Memory B cell (primary cell): ENCODE data around the gene NBAS.

Source experiments
- ATAC-seq: fragments of 150-1000 bp; cut with Tn5 transposase; 2 replicates; pipeline ENCODE4 v1.10.0; 2021; ENCODE audit warnings: low read depth, mild to moderate bottlenecking, moderate library complexity
- DNase-seq, 2 donors: peaks; one replicate each; pipeline ENCODE4 v3.0.0; 2022; ENCODE audit warnings: low spot score in 2 of 2
- H3K27ac Mint-ChIP-seq: one replicate; pipeline ENCODE4 v1.8.0; 2022; ENCODE audit warnings: mild to moderate bottlenecking, moderate library complexity, mixed read lengths
- H3K27me3 Mint-ChIP-seq: one replicate; pipeline ENCODE4 v1.8.0; 2022; ENCODE audit warnings: mixed read lengths
- H3K36me3 Mint-ChIP-seq: one replicate; pipeline ENCODE4 v1.8.0; 2022; ENCODE audit warnings: mild to moderate bottlenecking, mixed read lengths
- H3K4me1 Mint-ChIP-seq: one replicate; pipeline ENCODE4 v1.8.0; 2022; ENCODE audit warnings: mixed read lengths
- H3K4me3 Mint-ChIP-seq: one replicate; pipeline ENCODE4 v1.8.0; 2022; ENCODE audit warnings: mild to moderate bottlenecking, moderate library complexity, mixed read lengths
- H3K9me3 Mint-ChIP-seq: one replicate; pipeline ENCODE4 v1.8.0; 2022; ENCODE audit warnings: mixed read lengths

NBAS gene

DNA sequence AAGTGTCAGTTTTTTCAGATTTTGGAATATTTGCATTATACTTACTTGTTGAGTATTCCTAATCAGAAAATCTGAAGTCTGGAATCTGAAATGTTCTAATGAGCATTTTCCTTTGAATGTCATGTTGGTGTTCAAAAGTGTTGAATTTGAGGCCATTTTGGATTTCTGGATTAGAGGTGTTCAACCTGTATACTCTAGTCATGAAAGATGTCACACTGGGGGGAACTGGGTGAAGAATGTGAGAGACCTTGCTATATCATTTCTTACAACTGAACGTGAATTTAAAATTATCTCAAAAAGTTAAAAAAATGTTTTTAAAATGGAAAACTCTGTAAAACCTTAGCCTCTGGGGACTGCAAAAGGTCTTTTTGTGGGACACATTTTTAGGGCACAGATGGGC is 384.5 kb downstream of the NBAS start:
- Mint-ChIP-seq H3K36me3 (peaks cover 49% of the 10 kb centered on the region), H3K27me3 (no peaks in the 10 kb centered on the region), H3K27ac (no peak overlapping the region), H3K9me3 (no peaks in the 10 kb centered on the region), H3K4me1 (peaks cover 3% of the 10 kb centered on the region), H3K4me3 (no peak overlapping the region)
- ATAC-seq (no peak), DNase-seq (no peak)

DNA sequence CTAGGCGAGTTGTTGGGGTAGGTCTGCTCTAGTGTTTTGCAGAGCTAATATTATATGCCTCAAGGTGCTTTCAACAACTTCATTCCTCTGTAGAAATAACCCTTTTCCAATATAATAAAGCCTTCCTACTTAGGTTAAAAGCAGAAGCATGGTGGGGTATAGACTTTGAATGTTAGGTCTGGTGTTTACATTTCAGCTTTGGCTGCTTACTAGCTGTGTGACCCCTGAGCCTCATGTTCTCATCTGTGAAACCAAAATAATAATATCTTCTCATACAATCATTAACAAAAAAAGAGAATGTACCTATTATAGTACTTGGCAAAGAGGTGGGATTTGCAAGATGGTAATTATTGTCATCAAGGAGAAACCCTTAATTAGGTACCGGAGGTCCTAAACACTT is 386.6 kb downstream of the NBAS start:
- Mint-ChIP-seq H3K4me3 (no peak overlapping the region), H3K9me3 (no peaks in the 10 kb centered on the region), H3K36me3 (peaks cover 44% of the 10 kb centered on the region), H3K4me1 (peaks cover 3% of the 10 kb centered on the region), H3K27me3 (no peaks in the 10 kb centered on the region), H3K27ac (no peak overlapping the region)
- no peak for DNase-seq
- ATAC-seq = no peak

DNA sequence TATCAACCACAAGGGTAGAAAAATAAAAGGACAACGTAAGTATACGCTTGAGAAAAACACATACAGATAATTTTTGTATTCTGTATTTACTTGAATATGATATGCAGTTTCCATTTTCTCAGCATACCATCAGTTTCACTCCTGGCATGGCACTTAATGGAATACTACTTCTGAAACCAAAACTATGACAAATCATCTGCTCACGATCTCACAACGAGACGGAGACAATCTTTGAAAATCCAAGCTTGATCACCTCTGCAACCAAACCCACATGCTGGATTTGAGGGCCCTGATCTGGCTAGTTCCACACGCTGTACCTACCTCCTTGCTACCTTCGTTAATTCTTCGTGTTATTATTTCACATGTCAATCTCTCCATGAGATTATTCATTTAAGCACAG is 387.6 kb downstream of the NBAS start:
- H3K27me3 Mint-ChIP-seq = no peaks in the 10 kb centered on the region
- H3K9me3 Mint-ChIP-seq = no peaks in the 10 kb centered on the region
- DNase-seq (no peak), ATAC-seq (no peak)
- H3K4me1 Mint-ChIP-seq = peaks cover 3% of the 10 kb centered on the region
- H3K27ac Mint-ChIP-seq = no peak overlapping the region
- no peak overlapping the region for H3K4me3 Mint-ChIP-seq
- H3K36me3 Mint-ChIP-seq = peaks cover 43% of the 10 kb centered on the region

DNA sequence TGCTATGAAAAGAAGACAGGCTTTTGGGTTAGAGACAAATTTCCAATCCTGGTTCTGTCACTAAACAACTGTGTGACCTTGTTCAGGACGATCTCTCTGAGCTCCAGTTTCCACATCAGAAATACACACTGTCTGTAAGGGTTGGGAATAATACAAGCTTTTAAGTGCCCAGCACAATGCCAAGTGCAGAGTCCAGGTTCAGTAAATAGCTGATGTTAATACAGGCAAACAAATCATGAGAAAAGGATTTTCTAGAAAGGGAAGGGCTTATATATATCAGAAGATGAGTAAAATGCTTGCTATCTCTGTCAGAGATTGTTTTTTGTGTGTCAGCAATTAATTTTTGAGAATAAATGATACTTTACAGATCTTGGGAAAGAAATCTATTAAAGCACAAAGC is 388.3 kb downstream of the NBAS start:
- no peak overlapping the region for H3K27ac Mint-ChIP-seq
- H3K4me3 Mint-ChIP-seq = no peak overlapping the region
- no peaks in the 10 kb centered on the region for H3K27me3 Mint-ChIP-seq
- ATAC-seq (no peak), DNase-seq (no peak)
- H3K9me3 Mint-ChIP-seq = no peaks in the 10 kb centered on the region
- H3K4me1 Mint-ChIP-seq = peaks cover 3% of the 10 kb centered on the region
- H3K36me3 Mint-ChIP-seq = peaks cover 40% of the 10 kb centered on the region

DNA sequence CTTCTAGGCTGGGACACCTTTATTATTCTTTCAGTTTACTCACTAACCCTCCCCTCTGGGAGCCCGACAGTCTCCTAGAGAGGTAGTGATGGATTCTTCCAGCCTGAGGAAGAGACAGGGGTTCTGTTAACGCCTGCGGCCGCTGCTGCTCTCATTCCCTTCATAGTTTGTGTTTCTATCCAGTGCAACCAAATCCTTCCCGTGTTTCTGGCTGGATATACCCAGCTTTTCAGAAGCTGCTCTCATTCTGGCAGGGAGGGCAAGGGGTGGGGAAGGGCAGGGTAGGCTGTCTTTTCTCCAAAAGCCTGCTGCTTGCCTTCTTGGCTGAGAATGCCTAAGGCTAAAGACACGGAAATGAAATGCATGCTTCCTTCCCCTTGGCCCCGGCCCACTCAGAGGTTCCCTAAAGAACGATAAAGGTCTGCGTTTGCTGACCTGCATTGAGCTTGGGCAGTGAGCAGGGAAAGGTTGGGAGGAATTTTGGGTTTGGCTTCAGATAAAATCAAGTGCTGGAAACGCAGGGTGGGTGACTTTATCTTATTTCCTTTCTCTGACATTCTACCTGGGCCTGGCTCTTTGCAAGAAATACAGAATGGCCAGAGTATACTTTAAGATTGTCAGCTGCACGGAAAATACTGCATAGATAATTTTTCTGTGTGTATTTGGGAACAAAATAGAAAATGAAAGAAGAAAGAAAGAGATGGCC is 390.9 kb downstream of the NBAS start:
- Mint-ChIP-seq H3K4me3 (no peak overlapping the region), H3K9me3 (no peaks in the 10 kb centered on the region), H3K36me3 (peaks cover 28% of the 10 kb centered on the region), H3K27me3 (no peaks in the 10 kb centered on the region), H3K4me1 (no peaks in the 10 kb centered on the region), H3K27ac (no peak overlapping the region)
- ATAC-seq = no peak
- no peak for DNase-seq

DNA sequence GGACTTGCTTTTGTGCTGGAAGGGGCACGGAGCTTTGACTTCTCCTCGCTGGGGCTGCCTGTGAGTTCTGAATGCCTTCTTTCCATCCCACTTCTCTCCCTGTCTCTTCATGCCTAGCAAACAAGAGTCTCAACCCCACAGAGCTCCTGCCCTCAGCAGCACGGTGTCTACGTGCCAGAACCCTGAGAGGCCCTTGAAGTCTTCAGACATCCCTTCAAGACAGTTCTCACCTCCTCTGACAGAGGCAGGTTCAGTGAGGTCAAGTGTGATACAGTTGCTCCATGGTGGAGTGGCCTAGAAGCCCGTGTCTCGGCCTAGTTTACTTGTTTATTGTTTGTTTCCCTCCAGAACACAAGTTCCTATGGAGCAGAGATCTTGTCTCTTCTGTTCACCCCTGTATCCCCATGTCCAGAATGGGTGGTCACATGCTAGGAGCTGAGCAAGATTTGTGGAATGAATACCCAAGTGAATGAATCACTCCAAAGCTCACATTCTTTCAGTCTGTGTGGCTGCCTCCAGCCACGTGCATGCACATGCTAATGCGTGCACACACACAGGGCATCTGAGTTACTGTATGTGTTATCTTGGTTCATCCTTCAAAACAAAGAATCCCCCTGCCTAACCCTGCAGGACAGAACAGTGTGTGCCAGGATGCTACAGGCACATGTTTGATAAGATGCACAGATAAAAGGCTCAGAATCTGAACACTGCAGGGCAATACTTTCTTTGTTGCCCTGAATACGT is 391.6 kb downstream of the NBAS start:
- H3K4me1 Mint-ChIP-seq = no peaks in the 10 kb centered on the region
- no peak for ATAC-seq
- no peak for DNase-seq

DNA sequence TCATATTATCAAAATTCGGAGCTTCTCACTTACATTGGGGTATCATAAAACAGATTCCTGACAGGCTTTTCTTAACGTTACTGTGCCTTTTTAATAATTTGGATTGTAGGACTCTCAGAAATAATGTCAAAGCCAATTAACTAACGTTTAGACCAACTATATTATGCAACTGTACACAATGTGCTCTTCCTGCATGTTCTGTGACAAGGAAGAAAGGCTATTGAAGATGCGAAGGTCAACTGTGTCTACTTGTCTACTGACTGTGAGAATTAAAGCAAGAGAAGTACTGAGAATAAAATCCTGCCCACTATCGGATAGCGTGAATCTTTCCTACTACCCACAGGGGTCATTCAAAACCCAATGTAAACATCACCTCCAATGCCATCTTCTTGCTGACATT is 393.0 kb downstream of the NBAS start:
- H3K4me1 Mint-ChIP-seq = no peaks in the 10 kb centered on the region
- no peak overlapping the region for H3K4me3 Mint-ChIP-seq
- no peak for DNase-seq
- ATAC-seq = no peak
- no peaks in the 10 kb centered on the region for H3K9me3 Mint-ChIP-seq
- H3K27me3 Mint-ChIP-seq = no peaks in the 10 kb centered on the region
- no peak overlapping the region for H3K27ac Mint-ChIP-seq
- H3K36me3 Mint-ChIP-seq = peaks cover 21% of the 10 kb centered on the region

More for the DNA sequence above, 391.6 kb downstream of the NBAS start:
- Mint-ChIP-seq H3K9me3 (no peaks in the 10 kb centered on the region), H3K4me3 (no peak overlapping the region), H3K27ac (no peak overlapping the region), H3K36me3 (peaks cover 27% of the 10 kb centered on the region), H3K27me3 (no peaks in the 10 kb centered on the region)

DNA sequence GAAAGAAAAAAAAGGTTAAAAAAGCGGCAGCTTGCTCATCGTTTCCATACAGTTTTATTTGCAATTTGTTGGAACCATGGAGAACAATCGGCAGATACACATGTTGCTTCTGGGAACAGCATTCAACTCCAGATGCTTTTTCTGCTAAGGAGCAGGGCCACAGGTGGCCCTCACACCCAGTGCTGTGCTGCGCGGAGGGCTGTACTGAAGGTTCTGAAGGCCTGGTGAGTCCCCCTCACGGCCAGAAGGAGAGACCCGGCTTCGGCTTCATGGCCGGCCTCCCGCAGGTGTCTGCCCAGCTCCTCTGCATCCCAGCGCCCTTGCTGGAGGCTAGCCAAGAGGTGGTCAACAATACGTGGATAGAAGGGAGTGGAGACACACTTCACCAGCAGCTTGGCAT is 394.3 kb downstream of the NBAS start:
- H3K36me3 Mint-ChIP-seq = peaks cover 21% of the 10 kb centered on the region
- no peaks in the 10 kb centered on the region for H3K4me1 Mint-ChIP-seq
- H3K27me3 Mint-ChIP-seq = no peaks in the 10 kb centered on the region
- ATAC-seq (no peak), DNase-seq (no peak)
- no peaks in the 10 kb centered on the region for H3K9me3 Mint-ChIP-seq
- no peak overlapping the region for H3K27ac Mint-ChIP-seq
- no peak overlapping the region for H3K4me3 Mint-ChIP-seq

DNA sequence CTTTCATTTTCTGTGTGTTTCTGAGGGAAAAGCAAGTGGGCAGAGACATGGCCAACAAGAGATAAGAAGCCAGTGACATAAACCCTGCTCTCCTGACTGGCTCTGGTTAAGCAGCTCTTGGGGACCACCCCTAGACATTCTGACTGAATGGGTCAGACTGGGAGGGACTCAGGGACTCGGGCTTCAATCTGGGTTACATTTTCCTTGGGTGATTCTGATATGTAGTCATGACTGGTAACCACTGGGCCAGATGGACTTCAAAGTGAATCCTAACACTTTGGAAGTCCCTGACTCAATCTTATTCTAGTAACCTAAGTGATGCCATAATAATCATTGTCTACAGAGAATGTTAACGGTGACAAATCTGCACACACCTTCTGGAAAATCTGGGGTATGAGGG is 397.8 kb downstream of the NBAS start:
- Mint-ChIP-seq H3K27ac (no peak overlapping the region), H3K9me3 (no peaks in the 10 kb centered on the region), H3K36me3 (peaks cover 9% of the 10 kb centered on the region), H3K4me3 (no peak overlapping the region), H3K27me3 (no peaks in the 10 kb centered on the region), H3K4me1 (peaks cover 4% of the 10 kb centered on the region)
- no peak for DNase-seq
- no peak for ATAC-seq

DNA sequence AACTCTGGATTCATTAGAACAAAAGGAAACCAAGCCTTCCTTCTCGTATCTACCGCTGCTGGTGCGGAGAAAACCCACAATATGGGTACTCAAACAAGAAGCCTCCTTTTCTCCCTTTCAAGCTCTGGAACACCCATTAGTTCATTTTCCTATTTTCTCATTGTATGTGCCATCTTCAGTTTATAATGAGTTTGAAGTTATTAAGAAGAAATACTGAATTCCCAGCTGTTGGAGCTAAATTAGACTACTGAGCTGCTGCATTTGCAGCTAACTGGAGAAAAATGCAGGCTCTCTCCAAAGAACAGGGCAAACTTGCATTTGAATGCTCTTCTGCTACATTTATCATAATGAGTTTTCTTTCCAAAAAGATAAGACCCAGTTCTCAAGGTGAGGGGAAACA is 398.5 kb downstream of the NBAS start:
- no peaks in the 10 kb centered on the region for H3K9me3 Mint-ChIP-seq
- peaks cover 6% of the 10 kb centered on the region for H3K36me3 Mint-ChIP-seq
- no peak for ATAC-seq
- H3K4me1 Mint-ChIP-seq = peaks cover 4% of the 10 kb centered on the region
- no peaks in the 10 kb centered on the region for H3K27me3 Mint-ChIP-seq
- H3K4me3 Mint-ChIP-seq = no peak overlapping the region
- H3K27ac Mint-ChIP-seq = no peak overlapping the region
- no peak for DNase-seq

DNA sequence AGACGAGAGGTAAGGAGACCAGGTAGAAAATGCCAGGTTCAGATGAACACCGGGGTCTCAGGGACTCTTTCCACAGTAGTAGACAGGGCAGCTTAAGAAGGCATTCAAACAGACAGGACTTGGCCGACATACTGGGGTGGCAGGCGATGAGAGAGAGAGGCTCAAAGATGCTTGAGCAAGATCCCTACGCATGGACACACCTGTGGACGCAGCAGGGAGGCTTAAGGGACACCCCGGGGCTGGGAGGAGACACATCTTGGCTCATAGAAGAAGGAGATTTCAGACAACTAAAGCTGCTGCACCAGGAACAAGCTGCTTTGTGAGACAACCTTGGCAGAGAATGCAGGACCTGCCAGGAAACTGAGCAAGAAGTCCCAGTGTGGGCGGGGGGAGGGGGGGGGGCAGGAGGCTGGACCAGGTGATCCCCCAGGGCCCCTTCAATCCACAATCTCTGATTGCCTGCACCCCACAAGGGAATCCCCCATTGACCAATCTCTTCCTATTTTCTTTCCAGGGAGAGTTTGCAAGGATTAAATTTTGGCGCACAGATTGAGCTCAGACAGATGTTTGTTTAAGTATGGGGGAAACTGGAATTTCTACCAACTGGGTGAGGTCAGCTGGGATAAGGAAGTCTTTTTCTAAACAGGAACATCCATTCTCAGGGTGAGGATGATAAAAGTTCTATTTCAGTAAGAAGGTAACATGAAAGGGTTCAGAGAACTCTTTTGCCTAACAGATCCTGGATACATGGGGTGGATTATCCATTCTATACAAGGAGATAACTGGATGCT is 400.7 kb downstream of the NBAS start:
- ATAC-seq (no peak), DNase-seq (no peak)
- Mint-ChIP-seq H3K27me3 (no peaks in the 10 kb centered on the region), H3K4me1 (peaks cover 4% of the 10 kb centered on the region), H3K4me3 (no peak overlapping the region), H3K36me3 (no peaks in the 10 kb centered on the region), H3K9me3 (no peaks in the 10 kb centered on the region), H3K27ac (peak overlapping the region; percentile 15)

DNA sequence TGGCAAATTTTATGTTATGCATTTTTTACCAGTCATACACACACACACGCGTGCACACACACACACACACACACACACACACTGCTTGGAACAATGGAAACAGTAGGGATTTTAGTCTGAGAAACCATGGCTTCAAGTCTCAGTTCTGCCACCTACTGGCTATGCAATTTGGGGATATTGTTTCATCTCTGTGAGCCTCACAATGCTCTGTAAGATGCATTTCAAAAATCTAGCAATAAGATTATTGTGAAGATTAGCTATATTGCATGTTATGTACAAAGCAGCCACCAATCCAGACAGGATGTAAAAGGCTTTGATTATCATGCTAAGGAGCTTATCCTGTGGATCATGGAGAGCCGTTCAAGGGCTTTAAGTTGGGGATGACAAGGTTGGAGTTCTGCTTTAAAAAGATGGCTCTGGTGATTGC is 401.4 kb downstream of the NBAS start:
- Mint-ChIP-seq H3K36me3 (no peaks in the 10 kb centered on the region), H3K4me3 (no peak overlapping the region), H3K9me3 (no peaks in the 10 kb centered on the region), H3K27me3 (no peaks in the 10 kb centered on the region), H3K27ac (no peak overlapping the region), H3K4me1 (peaks cover 4% of the 10 kb centered on the region)
- no peak for ATAC-seq
- no peak for DNase-seq

DNA sequence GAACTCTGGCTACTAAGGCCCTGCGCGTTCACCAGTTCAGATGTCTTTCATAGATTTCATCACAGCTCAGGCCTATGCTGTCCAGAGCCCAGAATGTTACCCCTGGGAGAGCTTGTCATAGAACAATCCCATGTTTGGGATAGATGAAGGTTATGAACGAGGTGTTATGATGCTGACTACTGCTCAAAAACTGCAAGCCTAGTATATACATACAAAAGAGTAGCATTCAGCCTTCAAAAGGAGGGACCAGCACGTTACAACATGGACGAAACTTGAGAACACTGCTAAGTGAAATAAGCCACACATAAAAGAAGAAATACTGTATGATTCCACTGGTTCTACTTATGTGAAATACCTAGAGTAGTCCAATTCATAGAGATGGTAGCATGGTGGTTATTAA is 401.9 kb downstream of the NBAS start:
- Mint-ChIP-seq H3K4me3 (no peak overlapping the region), H3K36me3 (no peaks in the 10 kb centered on the region), H3K27me3 (no peaks in the 10 kb centered on the region), H3K27ac (no peak overlapping the region), H3K9me3 (no peaks in the 10 kb centered on the region), H3K4me1 (peaks cover 4% of the 10 kb centered on the region)
- DNase-seq (no peak), ATAC-seq (no peak)

DNA sequence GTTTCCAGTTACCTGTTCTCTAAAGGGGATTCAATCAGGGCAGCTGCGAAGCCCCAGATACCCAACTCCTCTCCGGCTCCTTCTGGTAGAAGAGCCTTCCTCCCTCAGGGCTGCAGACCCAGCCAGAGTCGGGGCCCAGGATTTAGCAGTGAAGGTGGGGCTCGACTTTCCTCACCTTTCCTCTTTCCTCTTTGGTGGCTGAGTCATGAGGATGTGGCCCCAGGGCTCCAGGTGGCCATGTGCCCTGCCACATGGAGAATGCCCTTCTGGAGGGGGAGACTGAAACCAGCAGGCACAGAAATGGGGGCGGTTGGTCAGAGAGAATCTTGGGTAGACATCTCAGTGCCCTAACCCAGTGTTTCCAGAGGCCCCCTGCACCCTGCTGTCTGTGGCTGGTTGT is 402.6 kb downstream of the NBAS start:
- H3K4me3 Mint-ChIP-seq = no peak overlapping the region
- H3K36me3 Mint-ChIP-seq = no peaks in the 10 kb centered on the region
- no peak for DNase-seq
- H3K9me3 Mint-ChIP-seq = no peaks in the 10 kb centered on the region
- H3K27ac Mint-ChIP-seq = no peak overlapping the region
- H3K27me3 Mint-ChIP-seq = no peaks in the 10 kb centered on the region
- peaks cover 4% of the 10 kb centered on the region for H3K4me1 Mint-ChIP-seq
- ATAC-seq = no peak
